Left hindlimb (tissue), 1 donor: Measurements from ENCODE around the gene RPL3.
A peak's percentile ranks its signal among the peaks of the same experiment; 100 is the strongest.

ENCODE experiments used
- DNase-seq: peaks from one replicate; pipeline ENCODE4 v3.0.0-alpha.2; 2018

RPL3 gene

DNA sequence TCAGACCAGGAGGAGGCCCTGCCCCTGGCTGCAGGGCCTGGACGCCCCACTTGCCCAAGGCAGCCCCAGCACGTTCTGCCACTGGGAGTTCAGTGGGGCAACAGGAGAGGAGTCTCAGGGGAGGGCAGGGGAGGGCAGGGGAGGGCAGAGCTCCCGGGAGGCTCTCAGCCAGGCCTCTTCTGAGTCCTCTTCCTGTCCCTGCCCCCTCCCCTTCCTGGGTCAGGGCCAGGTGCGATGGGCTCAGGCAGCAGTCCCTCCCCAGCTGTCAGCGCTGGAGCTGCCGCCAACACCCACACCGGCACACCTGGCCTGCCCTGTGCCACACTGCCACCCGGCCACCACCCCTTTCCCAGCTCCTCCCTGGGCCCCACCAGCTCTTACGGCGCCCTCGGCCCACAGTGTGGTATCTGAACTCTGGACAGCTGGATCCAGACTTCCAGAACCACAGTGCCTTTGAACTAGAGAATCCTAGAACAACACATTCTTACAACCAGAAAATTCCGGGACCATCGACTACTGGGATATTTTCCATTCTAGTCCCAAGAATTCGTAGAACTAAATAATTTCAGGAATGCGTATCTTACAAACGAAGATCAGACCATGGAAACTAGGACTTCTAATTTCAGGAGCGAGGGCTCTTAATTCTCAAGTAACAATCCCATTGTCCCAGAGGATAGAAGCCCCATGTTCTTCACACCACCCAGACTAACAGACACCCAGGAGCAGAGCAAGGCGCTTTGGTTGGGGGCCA is 21.8 kb downstream of the RPL3 start:
- DNase-seq, result no peak

- peak; percentile 54 for DNase-seq
These were observed 22.4 kb downstream of the RPL3 start for GRCh38 chr22:39296981-39297489.

GRCh38 chr22:39296535-39296934 is 22.9 kb downstream of the RPL3 start:
- DNase-seq, result no peak

- no peak for DNase-seq
These were observed 24.6 kb downstream of the RPL3 start for GRCh38 chr22:39294571-39295468.

DNA sequence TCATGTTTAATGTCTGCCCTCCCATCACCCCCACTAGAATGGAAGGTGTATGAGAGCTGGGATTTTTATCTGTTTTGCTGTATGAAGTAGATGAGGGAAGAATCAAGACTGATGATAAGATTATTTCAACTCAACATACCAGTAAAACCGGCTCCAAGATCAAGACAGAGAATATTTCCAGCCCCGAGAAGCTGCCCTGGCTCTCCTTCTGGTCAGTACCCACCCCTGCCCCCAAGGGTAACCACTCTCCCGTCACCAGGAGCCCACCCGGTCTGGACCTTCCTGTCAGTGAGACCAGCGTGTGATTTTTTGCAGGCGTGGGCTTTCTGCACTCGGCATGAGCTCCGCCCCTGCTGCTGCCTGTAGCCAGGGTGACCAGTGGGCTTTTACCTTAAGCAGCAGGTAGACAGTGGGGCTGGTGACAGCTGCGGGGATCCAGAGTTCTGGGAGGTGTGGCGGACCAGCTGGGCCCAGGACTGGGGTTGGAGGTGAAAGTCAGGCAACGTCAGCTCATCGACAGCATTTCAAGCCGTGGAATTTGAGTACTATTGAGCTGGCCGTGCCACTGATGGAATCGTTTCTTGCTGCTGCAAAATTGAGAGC is 25.6 kb downstream of the RPL3 start:
- no peak for DNase-seq

- DNase-seq, result peak; percentile 84
These were observed 26.8 kb downstream of the RPL3 start for GRCh38 chr22:39292561-39293074.

- peak; percentile 39 for DNase-seq
These were observed 27.4 kb downstream of the RPL3 start for GRCh38 chr22:39292031-39292462.

DNA sequence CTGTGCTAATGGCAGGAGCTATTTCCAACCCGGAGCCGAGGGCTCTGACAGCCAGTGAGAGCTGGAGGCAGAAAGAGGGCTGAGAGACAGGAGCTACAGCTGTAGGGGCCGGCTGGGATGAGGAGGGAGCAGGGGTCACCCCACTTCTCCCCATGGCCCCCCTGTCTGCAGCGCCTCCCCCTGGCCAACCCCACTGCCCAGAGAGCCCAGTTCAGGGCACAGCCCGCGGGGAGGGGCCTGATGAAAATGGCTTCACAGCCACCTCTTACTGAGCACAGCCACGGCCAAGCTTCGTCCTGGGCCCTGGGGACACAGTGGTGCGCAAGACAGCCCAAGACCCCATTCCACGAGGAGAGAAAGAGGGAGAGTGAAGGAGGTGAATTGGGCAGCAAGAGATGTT is 27.9 kb downstream of the RPL3 start:
- peak; percentile 29 for DNase-seq

GRCh38 chr22:39290724-39291161 is 28.7 kb downstream of the RPL3 start:
- peak; percentile 65 for DNase-seq

- no peak for DNase-seq
These were observed 29.3 kb downstream of the RPL3 start for GRCh38 chr22:39289975-39290720.

DNA sequence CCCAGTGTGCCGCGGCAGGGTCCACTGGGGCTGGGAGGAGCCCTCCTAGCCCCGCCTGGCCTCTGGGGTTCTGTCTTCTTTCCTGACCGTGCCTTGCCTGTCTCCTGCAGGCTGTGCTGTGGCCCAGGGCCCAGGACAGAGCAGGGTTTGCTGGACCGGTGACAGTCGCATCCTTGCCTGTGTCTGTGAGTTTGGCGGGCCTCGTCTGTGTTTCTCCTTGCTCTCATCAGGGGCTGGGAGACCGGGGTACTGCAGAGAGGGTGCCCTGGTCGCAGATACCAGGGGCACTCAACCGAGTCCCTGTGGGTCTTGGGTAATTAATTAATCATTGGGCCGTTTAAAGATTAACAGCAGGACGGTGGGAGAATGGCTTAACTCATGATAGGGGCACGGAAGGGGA is 29.9 kb downstream of the RPL3 start:
- DNase-seq, result peak; percentile 30

GRCh38 chr22:39288135-39288898 is 31.1 kb downstream of the RPL3 start:
- DNase-seq, result no peak

DNA sequence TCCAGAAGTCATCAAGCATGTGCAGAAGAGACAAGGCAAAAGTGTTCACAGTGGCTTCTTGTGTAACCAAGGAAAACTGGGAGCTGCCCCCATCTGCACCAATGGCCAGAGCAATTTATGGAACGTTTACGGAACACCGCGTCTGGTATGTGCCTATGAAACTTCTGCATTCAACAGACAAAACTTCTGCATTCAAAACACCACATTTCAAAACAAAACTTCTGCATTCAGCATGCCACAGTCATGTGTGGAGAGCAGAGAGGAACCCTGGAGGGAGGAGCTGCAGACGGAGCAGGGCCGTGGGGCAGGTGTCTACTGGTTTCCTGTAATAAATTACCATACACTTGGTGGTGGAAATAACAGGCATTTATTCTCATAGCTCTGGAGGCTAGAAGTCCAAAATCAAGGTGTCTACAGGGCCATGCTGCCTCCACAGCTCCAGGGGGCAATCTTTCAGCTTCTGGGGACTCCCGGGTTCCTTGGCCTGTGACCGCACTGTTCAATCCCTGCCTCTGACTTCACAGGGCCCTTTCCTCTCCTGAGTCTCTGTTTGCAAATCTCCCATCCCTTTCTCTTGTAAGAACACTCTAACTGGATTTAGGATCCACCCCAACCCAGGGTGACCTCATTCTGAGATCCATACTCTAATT is 32.2 kb downstream of the RPL3 start:
- no peak for DNase-seq

GRCh38 chr22:39284983-39285382 is 34.4 kb downstream of the RPL3 start:
- no peak for DNase-seq

DNA sequence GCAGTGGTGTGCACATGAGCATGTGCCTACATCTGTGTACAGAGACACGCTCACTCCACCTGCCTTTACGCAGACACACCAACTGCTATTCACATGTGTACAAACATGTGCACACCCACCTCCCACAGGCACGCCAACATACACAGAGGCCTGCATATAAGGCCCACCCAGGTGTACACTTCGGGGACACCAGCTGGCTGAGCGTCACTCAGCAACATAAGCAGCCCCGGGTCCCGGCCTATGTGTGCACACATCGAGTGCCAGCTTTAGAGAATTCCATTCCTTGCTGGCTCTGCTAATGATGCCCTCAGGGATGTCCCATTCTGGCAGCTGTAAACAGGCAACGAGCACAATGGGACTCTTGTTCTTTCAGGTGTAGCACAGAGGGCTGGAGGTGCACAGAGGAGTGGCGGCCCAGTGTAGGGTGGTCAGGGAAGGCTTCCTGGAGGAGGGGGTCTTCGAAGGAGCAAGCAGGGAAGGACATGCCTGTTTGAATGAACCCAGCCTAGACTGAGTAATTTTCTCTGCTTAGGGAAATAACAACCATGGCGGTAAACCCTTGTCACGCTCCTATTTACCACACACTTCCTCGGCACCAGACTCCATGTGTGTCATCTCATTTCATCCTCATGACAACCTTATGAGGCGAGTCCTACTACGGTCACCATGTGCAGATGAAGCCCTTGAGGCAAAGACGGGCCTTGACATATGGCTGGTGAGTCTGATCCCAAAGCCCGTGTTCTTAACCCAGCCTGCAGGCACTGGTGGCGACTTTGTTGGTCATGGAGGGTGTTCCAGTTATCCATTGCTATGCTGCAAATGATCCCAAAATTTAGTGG is 35.1 kb downstream of the RPL3 start:
- peak; percentile 15 for DNase-seq

GRCh38 chr22:39283322-39284141 is 35.9 kb downstream of the RPL3 start:
- DNase-seq, result peak; percentile 54

DNA sequence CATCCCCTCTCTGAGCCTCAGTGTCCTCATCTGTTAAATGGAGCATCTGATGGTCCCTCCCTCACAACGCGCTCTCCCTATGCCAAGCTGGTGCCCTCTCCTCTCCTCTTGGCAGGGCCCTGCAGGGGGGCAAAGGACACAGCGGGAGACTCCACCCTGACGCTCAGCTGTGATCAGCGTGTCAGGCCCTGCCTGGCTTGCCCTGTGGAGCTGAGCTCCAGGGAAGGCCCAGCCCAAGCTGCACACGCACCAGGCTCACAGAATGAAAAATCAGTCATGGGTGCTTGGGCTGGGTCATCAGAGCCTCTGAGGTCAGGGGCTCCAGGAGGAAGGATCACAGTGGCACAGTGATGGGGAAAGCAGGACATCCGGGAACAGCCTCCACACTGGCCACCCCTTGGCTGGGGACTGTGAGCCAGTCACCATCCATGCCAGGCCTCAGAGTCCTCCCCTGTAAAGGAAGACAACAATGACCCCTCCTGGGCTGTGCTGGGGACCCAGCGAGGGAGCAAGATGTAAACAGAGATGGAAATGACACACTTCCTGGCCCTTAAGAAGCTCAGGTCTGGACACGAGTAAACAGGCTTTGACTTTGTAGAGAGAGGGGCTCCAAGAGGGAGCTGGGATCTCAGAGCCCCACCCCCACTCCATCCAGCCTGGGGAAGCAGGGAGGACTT is 36.6 kb downstream of the RPL3 start:
- DNase-seq, result peak; percentile 47

DNA sequence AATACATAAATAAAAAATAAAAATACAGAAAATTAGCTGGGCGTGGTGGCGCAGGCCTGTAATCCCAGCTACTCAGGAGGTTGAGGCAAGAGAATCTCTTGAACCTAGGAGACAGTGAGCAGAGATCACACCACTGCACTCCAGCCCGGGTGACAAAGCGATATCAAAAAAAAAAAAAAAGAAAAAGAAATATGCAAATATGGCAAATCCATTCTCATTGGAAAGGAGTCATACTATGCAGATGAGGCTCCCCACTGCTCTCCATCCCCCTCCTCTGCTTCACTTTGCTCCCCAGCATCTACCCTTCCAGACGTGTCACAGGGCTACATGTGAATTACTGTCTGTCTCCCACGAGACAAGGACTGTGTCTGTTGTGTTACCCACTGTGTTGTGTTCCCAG is 38.3 kb downstream of the RPL3 start:
- DNase-seq, result peak; percentile 0
